Measurements from ENCODE around the gene ANO5.

Gene ANO5

GRCh38 chr11:22192642-22193347, at the start of gene ANO5:
Gene ANO5, plus strand, starts transcription at chr11:22193085. Its CDS starts 408 bp downstream, at chr11:22193493.
- no peak for DNase-seq

GRCh38 chr11:22151649-22152197, 41.2 kb upstream of the ANO5 start:
- DNase-seq = no peak

- no peak for DNase-seq
These were observed 35.4 kb upstream of the ANO5 start for GRCh38 chr11:22157531-22157930.

GRCh38 chr11:22161489-22161888, 31.4 kb upstream of the ANO5 start:
- no peak for DNase-seq

GRCh38 chr11:22162756-22163155, 30.1 kb upstream of the ANO5 start:
- no peak for DNase-seq

GRCh38 chr11:22163394-22163797, 29.5 kb upstream of the ANO5 start:
- no peak for DNase-seq

- DNase-seq = no peak
These were observed 27.8 kb upstream of the ANO5 start for GRCh38 chr11:22165087-22165486.

- no peak for DNase-seq
These were observed 26.9 kb upstream of the ANO5 start for GRCh38 chr11:22165759-22166513.

- DNase-seq = no peak
These were observed 23.1 kb upstream of the ANO5 start for GRCh38 chr11:22169833-22170232.

GRCh38 chr11:22173532-22173931, 19.4 kb upstream of the ANO5 start:
- no peak for DNase-seq

- DNase-seq = no peak
These were observed 15.7 kb upstream of the ANO5 start for GRCh38 chr11:22177186-22177585.

GRCh38 chr11:22179626-22180025, 13.3 kb upstream of the ANO5 start:
- no peak for DNase-seq

GRCh38 chr11:22180131-22180530, 12.8 kb upstream of the ANO5 start:
- DNase-seq = no peak

- no peak for DNase-seq
These were observed 3.2 kb upstream of the ANO5 start for GRCh38 chr11:22189660-22190059.

GRCh38 chr11:22190827-22191463, 1.9 kb upstream of the ANO5 start:
- no peak for DNase-seq

- DNase-seq = no peak
These were observed 620 bp upstream of the ANO5 start for GRCh38 chr11:22192289-22192641.

- DNase-seq = no peak
These were observed 615 bp downstream of the ANO5 start for GRCh38 chr11:22193348-22194051.

- DNase-seq = no peak
These were observed 1.4 kb downstream of the ANO5 start for GRCh38 chr11:22194306-22194705.

- DNase-seq = no peak
These were observed 2.0 kb downstream of the ANO5 start for GRCh38 chr11:22194907-22195306.

- DNase-seq = no peak
These were observed 4.5 kb downstream of the ANO5 start for GRCh38 chr11:22197139-22198005.

- DNase-seq = no peak
These were observed 6.4 kb downstream of the ANO5 start for GRCh38 chr11:22199243-22199642.

GRCh38 chr11:22203281-22203680, 10.4 kb downstream of the ANO5 start:
- DNase-seq = no peak
